Caco-2 (cell line): ENCODE measurements around the gene CASQ2. TPM values are rescaled to one million over a fixed set of nuclear protein-coding genes. Genes with fewer than 3 reads are reported as not detected.

Experiments used
- BruUV-seq: library from RNA; stranded (reverse); fragments of 400-500 nt; replicated peaks from 2 replicates; lab custom pipeline; 2021; lab: Mats Ljungman, UMichigan
- CTCF ChIA-PET: fragments of 300-600 bp; sonication (Branson Sonifier 250); formaldehyde crosslinking; loops from one replicate; lab custom pipeline; 2022; ENCODE audit warnings: antibody characterized with exemption; lab: Charles Lee
- POLR2A ChIA-PET: fragments of 300-600 bp; sonication (Branson Sonifier 250); formaldehyde crosslinking; loops from one replicate; lab custom pipeline; 2022; ENCODE audit warnings: antibody characterized with exemption; lab: Charles Lee
- DNase-seq, 2 experiments: peaks; one replicate each; pipeline versions ENCODE4 v3.0.0 to v3.0.0-alpha.2; 2020 to 2022
- H3K27me3 ChIP-seq: replicated peaks from 2 replicates; pipeline ENCODE4 v1.6.0; 2011; ENCODE audit warnings: low read length; ENCODE audit not compliant: control insufficient read depth, insufficient read depth
- H3K36me3 ChIP-seq: 2 replicates; pipeline ENCODE4 v1.5.1; 2011; ENCODE audit warnings: low read length; ENCODE audit not compliant: control insufficient read depth, insufficient read depth
- H3K4me1 ChIP-seq: fragments of 250-450 bp; sonication (Bioruptor Pico); 2 replicates; pipeline ENCODE4 v1.5.1; 2020; ENCODE audit warnings: mild to moderate bottlenecking
- H3K4me3 ChIP-seq: 2 replicates; pipeline ENCODE4 v1.5.1; 2011; ENCODE audit warnings: low read depth, mild to moderate bottlenecking, control low read depth, low read length
- H3K9me3 ChIP-seq: fragments of 250-450 bp; sonication (Bioruptor Pico); 2 replicates; pipeline ENCODE4 v1.5.1; 2020; ENCODE audit warnings: mild to moderate bottlenecking, moderate library complexity
- H3K27ac Mint-ChIP-seq: one replicate; pipeline ENCODE4 v1.8.0; 2022; ENCODE audit warnings: mixed read lengths; ENCODE audit not compliant: unreplicated experiment
- H3K27me3 Mint-ChIP-seq: one replicate; pipeline ENCODE4 v1.8.0; 2022; ENCODE audit warnings: mixed read lengths; ENCODE audit not compliant: insufficient read depth, unreplicated experiment
- H3K36me3 Mint-ChIP-seq: one replicate; pipeline ENCODE4 v1.8.0; 2022; ENCODE audit warnings: mild to moderate bottlenecking, mixed read lengths; ENCODE audit not compliant: insufficient read depth, unreplicated experiment
- H3K4me1 Mint-ChIP-seq: one replicate; pipeline ENCODE4 v1.8.0; 2022; ENCODE audit warnings: low read depth, mixed read lengths; ENCODE audit not compliant: unreplicated experiment
- H3K4me3 Mint-ChIP-seq: one replicate; pipeline ENCODE4 v1.8.0; 2022; ENCODE audit warnings: mild to moderate bottlenecking, moderate library complexity, mixed read lengths; ENCODE audit not compliant: unreplicated experiment
- H3K9me3 Mint-ChIP-seq: one replicate; pipeline ENCODE4 v1.8.0; 2022; ENCODE audit warnings: mixed read lengths; ENCODE audit not compliant: unreplicated experiment
- intact Hi-C: fragments of 100-400 bp; cut with micrococcal nuclease; formaldehyde crosslinking; loops from one replicate; pipeline ENCODE4 v1.10.0; 2022; ENCODE audit not compliant: unreplicated experiment
- total RNA-seq: library from RNA; stranded (reverse); gene quantifications from 2 replicates; pipeline ENCODE4 v1.2.3, GENCODE V29; 2022
- TF ChIP-seq, protein P1 (sequence below), 2 experiments: fragments of 200-600 bp in 1 of 2; IDR thresholded peaks; 1 replicate in 1 of 2; 2 replicates in 1 of 2; pipeline versions ENCODE4 v1.5.1 to v1.8.0; 2011 to 2022; ENCODE audit warnings: antibody characterized with exemption in 1 of 2, control low read depth in 1 of 2, inconsistent platforms in 1 of 2, low read depth in 1 of 2, low read length in 1 of 2, mild to moderate bottlenecking in 1 of 2, moderate library complexity in 1 of 2; ENCODE audit not compliant: insufficient read depth in 1 of 2, severe bottlenecking in 1 of 2, unreplicated experiment in 1 of 2

The CASQ2 gene
- total RNA-seq, 1 experiment from 2014 or later, result 0.18 TPM

GRCh38 chr1:115717541-115717940 lies 51.0 kb downstream of the CASQ2 start:
- no TSS peak for BruUV-seq
- peaks cover 33% of the 10 kb centered on the region for H3K4me1 ChIP-seq
- H3K27me3 Mint-ChIP-seq, result no peaks in the 10 kb centered on the region
- ChIA-PET CTCF (interaction anchor here (1.0 to 1.5 kb wide), 2 partner anchors 47 to 54 kb away, joined by 3 to 5 read pairs; no protein-coding TSS in a partner anchor), POLR2A (no interaction called here)
- no peaks in the 10 kb centered on the region for H3K27me3 ChIP-seq
- intact Hi-C loops, result no loop called here
- TF ChIP-seq, protein P1, sequence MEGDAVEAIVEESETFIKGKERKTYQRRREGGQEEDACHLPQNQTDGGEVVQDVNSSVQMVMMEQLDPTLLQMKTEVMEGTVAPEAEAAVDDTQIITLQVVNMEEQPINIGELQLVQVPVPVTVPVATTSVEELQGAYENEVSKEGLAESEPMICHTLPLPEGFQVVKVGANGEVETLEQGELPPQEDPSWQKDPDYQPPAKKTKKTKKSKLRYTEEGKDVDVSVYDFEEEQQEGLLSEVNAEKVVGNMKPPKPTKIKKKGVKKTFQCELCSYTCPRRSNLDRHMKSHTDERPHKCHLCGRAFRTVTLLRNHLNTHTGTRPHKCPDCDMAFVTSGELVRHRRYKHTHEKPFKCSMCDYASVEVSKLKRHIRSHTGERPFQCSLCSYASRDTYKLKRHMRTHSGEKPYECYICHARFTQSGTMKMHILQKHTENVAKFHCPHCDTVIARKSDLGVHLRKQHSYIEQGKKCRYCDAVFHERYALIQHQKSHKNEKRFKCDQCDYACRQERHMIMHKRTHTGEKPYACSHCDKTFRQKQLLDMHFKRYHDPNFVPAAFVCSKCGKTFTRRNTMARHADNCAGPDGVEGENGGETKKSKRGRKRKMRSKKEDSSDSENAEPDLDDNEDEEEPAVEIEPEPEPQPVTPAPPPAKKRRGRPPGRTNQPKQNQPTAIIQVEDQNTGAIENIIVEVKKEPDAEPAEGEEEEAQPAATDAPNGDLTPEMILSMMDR (IDR thresholded peaks at IDR 0.05; ENCODE audit: insufficient read depth in 1 of 2, low read depth in 1 of 2, low read length in 1 of 2, severe bottlenecking in 1 of 2, unreplicated experiment in 1 of 2), result no peak
- peak in 1 of 2 experiments; percentile 29 for DNase-seq
- H3K4me1 Mint-ChIP-seq, result peaks cover 35% of the 10 kb centered on the region
- no peak overlapping the region for H3K4me3 Mint-ChIP-seq
- peaks cover 10% of the 10 kb centered on the region for H3K9me3 Mint-ChIP-seq
- H3K36me3 Mint-ChIP-seq, result peaks cover 15% of the 10 kb centered on the region
- H3K9me3 ChIP-seq, result peaks cover 8% of the 10 kb centered on the region
- H3K36me3 ChIP-seq, result no peaks in the 10 kb centered on the region
- peak overlapping the region; percentile 75 for H3K27ac Mint-ChIP-seq
- H3K4me3 ChIP-seq, result no peak overlapping the region

DNA sequence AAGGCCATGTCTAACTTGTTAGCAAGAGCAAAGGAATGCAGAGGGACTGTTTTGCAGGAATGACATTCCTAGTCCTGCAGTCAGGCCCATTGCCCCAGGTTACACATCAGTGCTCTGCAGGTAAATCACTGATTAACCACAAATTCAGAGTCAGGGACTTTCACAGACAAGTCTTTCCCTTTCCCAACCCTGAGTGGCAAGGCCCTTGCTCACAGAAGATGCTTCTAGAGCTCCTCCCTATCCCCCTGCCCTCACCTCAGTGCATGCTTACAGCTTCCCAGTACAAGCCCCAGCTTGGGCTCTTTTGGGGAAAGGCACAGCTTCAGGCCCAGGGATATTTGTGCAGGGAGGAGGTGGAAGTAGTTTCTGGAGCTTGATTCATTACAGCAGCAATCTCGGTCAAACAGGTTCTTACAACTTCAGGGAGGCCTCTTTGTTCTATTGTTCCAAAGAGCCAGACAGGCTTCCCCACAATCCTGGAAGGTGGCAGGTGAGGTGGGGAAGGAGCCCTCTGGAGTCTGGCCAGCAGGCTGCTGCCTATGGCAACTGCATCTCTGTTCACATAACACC lies 53.9 kb downstream of the CASQ2 start:
- peaks cover 35% of the 10 kb centered on the region for H3K4me1 Mint-ChIP-seq
- CTCF ChIA-PET, result interaction anchor here (0.8 to 2.7 kb wide), 5 partner anchors 8 to 106 kb away, joined by 3 to 22 read pairs (median 4); no protein-coding TSS in a partner anchor

GRCh38 chr1:115713906-115714305 lies 54.6 kb downstream of the CASQ2 start:
- Mint-ChIP-seq H3K9me3 (peaks cover 10% of the 10 kb centered on the region), H3K27me3 (no peaks in the 10 kb centered on the region), H3K27ac (peak overlapping the region; percentile 91), H3K4me3 (peak overlapping the region; percentile 53), H3K36me3 (peaks cover 15% of the 10 kb centered on the region), H3K4me1 (peaks cover 35% of the 10 kb centered on the region)
- no peak overlapping the region for H3K4me3 ChIP-seq
- DNase-seq, result no peak
- intact Hi-C loops, result loop anchor here (2.0 kb wide), 2 partner anchors 51 to 105 kb away; no protein-coding TSS in a partner anchor
- CTCF ChIA-PET, result interaction anchor here (1.3 to 2.7 kb wide), 3 partner anchors 51 to 69 kb away, joined by 3 to 18 read pairs (median 4); no protein-coding TSS in a partner anchor
- BruUV-seq, result no TSS peak
- peaks cover 58% of the 10 kb centered on the region for H3K4me1 ChIP-seq
- no peaks in the 10 kb centered on the region for H3K27me3 ChIP-seq
- peaks cover 8% of the 10 kb centered on the region for H3K9me3 ChIP-seq
- no peaks in the 10 kb centered on the region for H3K36me3 ChIP-seq
- TF ChIP-seq, protein P1 (IDR thresholded peaks at IDR 0.05; ENCODE audit: insufficient read depth in 1 of 2, low read depth in 1 of 2, low read length in 1 of 2, severe bottlenecking in 1 of 2, unreplicated experiment in 1 of 2), result no peak
- POLR2A ChIA-PET, result no interaction called here

More for the DNA sequence above, 53.9 kb downstream of the CASQ2 start:
- no TSS peak for BruUV-seq
- Mint-ChIP-seq H3K27me3 (no peaks in the 10 kb centered on the region), H3K36me3 (peaks cover 15% of the 10 kb centered on the region), H3K4me3 (peak overlapping the region; percentile 53), H3K9me3 (peaks cover 10% of the 10 kb centered on the region), H3K27ac (peak overlapping the region; percentile 91)
- DNase-seq, result peak; percentile 90 to 91
- POLR2A ChIA-PET, result interaction anchor here (1.0 kb wide), 1 partner anchor 8 kb away, joined by 4 read pairs; no protein-coding TSS in a partner anchor
- Histone ChIP-seq H3K9me3 (peaks cover 8% of the 10 kb centered on the region), H3K4me1 (peaks cover 58% of the 10 kb centered on the region), H3K36me3 (no peaks in the 10 kb centered on the region), H3K4me3 (no peak overlapping the region), H3K27me3 (no peaks in the 10 kb centered on the region)
- TF ChIP-seq, protein P1 (IDR thresholded peaks at IDR 0.05; ENCODE audit: insufficient read depth in 1 of 2, low read depth in 1 of 2, low read length in 1 of 2, severe bottlenecking in 1 of 2, unreplicated experiment in 1 of 2), result no peak
- intact Hi-C loops, result loop anchor here (2.0 kb wide), 2 partner anchors 50 to 106 kb away; no protein-coding TSS in a partner anchor
